ENCODE measurements around the gene ART5. TPM values are rescaled to one million over a fixed set of nuclear protein-coding genes. Genes with fewer than 3 reads are reported as not detected.

The ART5 gene
- total and polyA plus RNA-seq, 7 donors = 0.17 to 0.82 TPM; not detected in 5

- Histone ChIP-seq H3K36me3 (peaks cover 16 to 95% (median 31%) of the 10 kb centered on the region in 4 donors), H3K4me1 (no peaks in the 10 kb centered on the region), H3K27ac (no peak within 1 kb of the TSS), H3K9me3 (no peaks in the 10 kb centered on the region), H3K27me3 (no peaks in the 10 kb centered on the region), H3K4me3 (no peak within 1 kb of the TSS)
- DNase-seq = no peak
- 80 to 81% methylated on average over 9 of the region's 9 CpGs for WGBS, 2 donors
- TF ChIP-seq EP300 (IDR thresholded peaks at IDR 0.05) (no peak), POLR2A (IDR thresholded peaks at IDR 0.05) (no peak), CTCF (IDR thresholded peaks at IDR 0.05) (no peak), POLR2AphosphoS5 (IDR thresholded peaks at IDR 0.05) (no peak)
- intact Hi-C loops (cut with DNase I) = no loop called here
These were observed 29.8 kb upstream of the ART5 start, which contains the start of gene CHRNA10 for GRCh38 chr11:3671334-3672254. Gene CHRNA10, minus strand, starts transcription at chr11:3671384. Its CDS starts 72 bp downstream, at chr11:3671312.

- no peak for DNase-seq
- Histone ChIP-seq H3K27ac (no peak overlapping the region), H3K36me3 (peaks cover 0 to 91% (median 16%) of the 10 kb centered on the region in 4 donors), H3K9me3 (no peaks in the 10 kb centered on the region), H3K27me3 (no peaks in the 10 kb centered on the region), H3K4me1 (no peaks in the 10 kb centered on the region), H3K4me3 (no peak overlapping the region)
- intact Hi-C loops (cut with DNase I) = no loop called here
- TF ChIP-seq POLR2A (IDR thresholded peaks at IDR 0.05) = no peak
- TF ChIP-seq POLR2AphosphoS5 (IDR thresholded peaks at IDR 0.05) = no peak
- no peak for TF ChIP-seq EP300 (IDR thresholded peaks at IDR 0.05)
- TF ChIP-seq CTCF (IDR thresholded peaks at IDR 0.05) = no peak
- WGBS, 2 donors = 95 to 96% methylated on average over 5 of the region's 5 CpGs
These were observed 28.0 kb upstream of the ART5 start for GRCh38 chr11:3669742-3670183.

GRCh38 chr11:3669128-3669527 is 27.3 kb upstream of the ART5 start:
- no peaks in the 10 kb centered on the region for H3K27me3 ChIP-seq
- H3K27ac ChIP-seq = no peak overlapping the region
- 95 to 97% methylated on average over 7 of the region's 7 CpGs for WGBS, 2 donors
- peaks cover 0 to 84% (median 11%) of the 10 kb centered on the region in 4 donors for H3K36me3 ChIP-seq
- intact Hi-C loops (cut with DNase I) = no loop called here
- H3K9me3 ChIP-seq = no peaks in the 10 kb centered on the region
- H3K4me1 ChIP-seq = no peaks in the 10 kb centered on the region
- no peak for DNase-seq
- TF ChIP-seq POLR2A (IDR thresholded peaks at IDR 0.05) = no peak
- no peak for TF ChIP-seq POLR2AphosphoS5 (IDR thresholded peaks at IDR 0.05)
- no peak for TF ChIP-seq EP300 (IDR thresholded peaks at IDR 0.05)
- TF ChIP-seq CTCF (IDR thresholded peaks at IDR 0.05) = no peak
- H3K4me3 ChIP-seq = no peak overlapping the region

DNA sequence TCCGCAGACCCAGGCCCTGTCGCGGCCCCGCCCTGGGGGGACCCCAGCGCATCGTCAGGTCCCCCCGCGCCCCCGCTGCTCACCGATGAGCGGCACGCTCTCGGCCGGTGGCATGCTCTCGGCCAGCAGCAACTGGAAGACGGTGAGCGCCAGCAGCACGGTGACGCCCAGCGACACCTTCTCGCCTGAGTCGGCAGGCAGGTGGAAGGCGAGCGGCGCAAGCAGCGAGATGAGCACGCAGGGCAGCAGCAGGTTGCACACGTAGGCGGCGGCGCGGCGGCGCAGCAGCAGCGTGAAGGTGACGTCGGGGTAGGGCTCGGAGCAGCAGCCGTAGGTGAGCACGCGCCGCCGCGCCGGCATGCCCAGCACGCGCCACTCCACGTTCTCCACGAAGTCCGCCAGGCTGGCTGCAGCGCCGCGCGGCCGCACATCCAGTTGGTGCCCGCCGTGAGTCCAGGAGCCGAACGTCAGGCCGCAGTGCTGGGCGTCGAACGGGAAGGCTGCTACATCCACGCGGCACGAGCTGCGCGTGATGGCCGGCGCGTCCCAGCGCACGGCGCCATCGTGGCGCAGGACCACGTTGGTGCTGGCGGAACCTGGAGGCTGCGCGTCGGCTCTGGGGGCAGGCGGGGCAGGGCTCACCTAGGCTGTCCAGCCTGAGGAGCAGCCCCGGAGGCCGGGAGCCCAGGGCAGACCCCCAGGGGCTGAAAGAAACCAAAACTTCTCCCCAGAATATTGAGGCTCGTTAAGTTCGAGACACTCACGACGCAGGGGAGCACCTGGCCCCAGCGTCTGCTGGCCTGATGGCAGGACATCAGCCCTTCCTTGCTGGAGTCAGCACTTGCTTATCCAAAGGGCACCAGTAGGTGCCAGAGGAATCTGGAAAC is 25.6 kb upstream of the ART5 start:
- no peaks in the 10 kb centered on the region for H3K4me1 ChIP-seq
- peaks cover 0 to 67% (median 8%) of the 10 kb centered on the region in 4 donors for H3K36me3 ChIP-seq
- intact Hi-C loops (cut with DNase I) = no loop called here
- WGBS, 2 donors = 98% methylated on average over 89 of the region's 89 CpGs
- no peak for DNase-seq
- TF ChIP-seq POLR2A (IDR thresholded peaks at IDR 0.05) = no peak
- H3K4me3 ChIP-seq = no peak overlapping the region
- H3K27ac ChIP-seq = no peak overlapping the region
- no peaks in the 10 kb centered on the region for H3K9me3 ChIP-seq
- no peaks in the 10 kb centered on the region for H3K27me3 ChIP-seq

Data from sigmoid colon (tissue), 7 donors.